Stimulated activated CD4-positive, alpha-beta T cell treated with anti-CD3 and anti-CD28 coated beads, Interleukin-15, amount 100 ng/mL, for 1 hour (primary cell): ENCODE measurements around the gene TNFRSF12A.

Experiments used
- DNase-seq, 2 donors: peaks; one replicate each; pipeline ENCODE4 v3.0.0-alpha.2; 2020; ENCODE audit warnings: low read depth in 1 of 2, low spot score in 1 of 2

TNFRSF12A gene

DNA sequence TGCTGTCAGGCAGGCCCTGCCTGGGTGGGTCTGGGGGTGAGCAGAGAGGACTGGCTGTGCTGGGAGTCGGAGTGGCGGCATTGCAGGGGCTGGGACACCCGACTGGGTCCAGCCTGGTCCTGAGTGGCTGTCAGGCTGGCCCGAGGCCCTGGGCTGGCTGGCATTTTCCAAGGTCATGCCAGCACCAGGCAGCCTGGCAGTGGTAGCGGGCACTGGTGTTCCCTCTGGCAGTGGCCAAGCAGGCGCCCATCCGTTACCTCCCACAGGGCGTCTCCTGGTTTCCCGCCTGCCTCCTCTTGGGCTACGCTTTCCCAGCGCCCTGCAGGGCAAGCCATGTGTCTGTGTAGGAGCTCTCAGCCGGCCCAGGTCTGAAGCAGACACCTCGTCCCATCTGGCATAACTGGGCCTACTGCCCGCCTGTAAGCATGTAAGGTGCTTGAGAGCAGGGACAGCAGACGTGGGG lies 34.2 kb upstream of the TNFRSF12A start:
- no peak for DNase-seq

DNA sequence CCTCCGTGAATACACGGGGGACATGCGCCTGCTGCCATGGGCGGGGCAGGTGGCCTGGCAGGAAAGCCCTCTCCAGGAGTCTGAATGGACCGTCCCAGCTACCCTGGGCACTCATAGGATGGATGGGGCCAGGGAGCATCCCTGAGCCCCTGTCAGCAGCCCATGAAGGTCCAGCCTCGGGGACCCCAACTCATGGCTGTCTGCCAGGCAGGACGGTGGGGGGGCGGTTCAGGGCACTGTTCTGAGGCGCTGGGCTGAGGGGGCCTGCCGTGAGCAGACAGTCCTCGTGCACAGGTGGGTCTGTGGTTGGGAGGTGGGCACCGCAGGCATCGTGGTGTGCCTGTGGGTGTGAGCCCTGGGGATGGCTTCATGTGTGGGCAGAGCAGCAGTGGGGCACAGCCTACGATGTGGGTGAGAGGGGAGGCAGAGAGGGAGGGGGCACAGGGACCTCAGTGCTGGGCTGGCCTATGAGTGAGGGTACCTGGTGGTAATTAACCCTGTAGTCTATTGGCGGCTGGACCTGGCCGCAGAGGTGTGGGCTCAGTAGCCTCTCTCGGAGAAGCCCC lies 33.5 kb upstream of the TNFRSF12A start:
- no peak for DNase-seq

DNA sequence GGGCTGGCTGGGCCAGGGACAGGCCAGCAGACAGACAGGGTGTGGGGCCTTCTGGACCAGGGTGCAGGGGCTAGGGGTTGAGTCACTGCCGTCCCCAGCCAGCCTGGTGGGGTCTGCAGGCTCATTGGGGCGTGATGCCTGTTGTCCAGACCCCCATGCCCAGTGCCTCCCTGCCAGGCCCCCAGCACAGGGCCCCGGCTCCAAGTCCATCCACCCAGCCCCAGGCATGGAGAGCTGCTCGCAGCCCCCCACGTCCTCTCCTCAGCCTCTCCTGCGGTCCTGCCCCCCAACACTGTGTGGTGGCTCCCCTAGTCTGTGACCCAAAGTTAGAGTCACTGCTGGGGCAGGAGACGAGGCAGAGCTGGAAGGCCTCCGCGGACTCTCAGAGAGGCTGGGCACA lies 32.9 kb upstream of the TNFRSF12A start:
- no peak for DNase-seq

DNA sequence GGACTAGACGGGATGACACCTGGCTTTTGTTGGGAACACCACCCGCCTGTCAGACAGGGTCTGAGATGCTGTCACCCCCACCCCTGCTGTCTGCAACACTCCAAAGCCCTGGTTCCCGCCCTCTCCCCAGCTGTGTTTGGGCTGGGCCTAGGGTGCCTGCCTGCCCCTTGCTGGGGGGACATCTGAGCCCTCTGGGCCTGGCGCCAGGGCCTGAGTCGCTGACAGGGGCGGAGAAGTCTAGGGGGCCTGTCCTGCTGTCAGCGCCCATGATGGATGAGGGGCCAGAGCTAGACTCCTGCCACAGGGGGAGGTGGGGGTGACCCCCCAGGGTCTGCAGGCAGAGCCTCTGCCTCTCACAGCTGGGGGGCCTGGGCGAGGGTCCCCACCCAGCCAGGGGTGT lies 32.3 kb upstream of the TNFRSF12A start:
- DNase-seq = no peak

DNA sequence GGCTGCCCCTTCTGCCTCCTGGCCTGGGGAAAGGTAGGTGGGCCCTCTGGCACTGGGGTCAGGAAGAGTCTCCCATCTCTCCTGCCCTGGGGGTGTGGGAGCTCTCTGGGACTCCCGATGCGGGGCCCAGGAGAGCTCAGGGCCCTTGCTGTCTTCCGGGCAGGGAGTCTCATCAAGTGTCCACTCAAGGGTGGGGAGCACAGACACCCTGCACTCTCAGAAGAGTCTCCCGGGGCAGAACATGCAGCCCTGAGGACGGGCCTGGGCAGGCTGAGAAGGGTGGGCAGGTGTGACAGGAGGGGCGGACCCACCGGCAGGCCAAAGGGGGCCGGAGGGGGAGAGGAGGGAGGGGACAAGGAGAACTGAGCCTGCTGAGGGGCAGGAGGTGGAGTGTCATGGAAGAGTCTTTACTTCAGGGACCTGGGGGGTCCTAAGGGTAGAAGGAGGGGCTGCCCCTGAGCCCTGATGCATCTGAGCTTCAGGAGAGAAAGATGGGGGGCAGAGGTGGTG lies 31.5 kb upstream of the TNFRSF12A start:
- no peak for DNase-seq

DNA sequence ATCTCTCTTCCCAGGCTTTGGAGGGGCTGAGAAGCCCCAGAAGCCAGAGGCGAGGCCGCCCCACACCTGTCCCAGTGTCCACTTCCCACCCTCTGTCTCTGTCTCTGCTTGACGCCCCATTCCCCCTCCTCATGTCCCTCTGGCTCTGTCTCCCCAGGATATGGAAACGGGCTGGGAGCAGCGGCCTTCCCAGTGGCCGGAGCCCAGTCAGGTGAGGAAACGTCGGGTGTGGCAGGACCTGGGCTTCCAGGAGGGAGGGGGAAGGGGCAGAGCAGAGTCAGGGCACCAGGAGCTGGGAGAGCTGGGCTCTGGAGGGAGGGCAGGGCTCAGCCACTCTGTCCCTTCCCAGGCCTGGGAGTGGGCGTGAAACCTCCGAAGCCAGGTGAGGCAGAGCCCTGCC lies 29.3 kb upstream of the TNFRSF12A start:
- DNase-seq = no peak

DNA sequence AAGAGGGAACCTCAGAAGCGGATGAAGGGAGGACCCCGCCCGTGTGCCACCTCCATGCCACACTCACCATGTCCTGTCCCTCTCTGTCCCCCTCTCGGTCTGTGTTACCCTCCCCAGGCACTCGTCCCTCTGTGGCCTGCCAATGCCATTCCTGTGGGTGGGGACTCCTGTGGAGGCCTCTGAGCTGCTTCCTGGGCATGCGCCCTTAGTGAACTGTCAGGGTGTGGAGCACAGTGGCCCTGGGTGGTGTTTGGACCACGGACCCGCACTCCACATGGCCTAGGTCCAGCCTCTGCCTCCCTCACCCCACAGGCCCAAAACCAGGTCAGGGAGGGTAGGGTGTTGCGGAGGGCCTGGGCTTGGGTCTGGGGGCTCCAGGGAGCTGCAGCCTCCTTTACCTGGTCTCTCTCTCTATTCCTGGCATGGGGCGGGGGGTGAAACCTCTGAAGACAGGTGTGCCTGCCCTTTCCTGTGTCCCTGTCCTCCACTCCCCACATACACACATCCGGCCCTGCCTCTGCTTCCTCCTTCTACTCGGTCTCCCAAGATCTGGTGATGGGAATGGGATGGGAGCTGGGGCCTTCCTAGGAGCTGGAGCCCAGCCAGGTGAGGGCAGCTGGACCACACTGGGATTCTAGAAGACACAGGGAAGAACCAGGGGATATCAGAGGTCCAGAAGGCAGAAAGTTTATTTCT lies 28.5 kb upstream of the TNFRSF12A start:
- no peak for DNase-seq

DNA sequence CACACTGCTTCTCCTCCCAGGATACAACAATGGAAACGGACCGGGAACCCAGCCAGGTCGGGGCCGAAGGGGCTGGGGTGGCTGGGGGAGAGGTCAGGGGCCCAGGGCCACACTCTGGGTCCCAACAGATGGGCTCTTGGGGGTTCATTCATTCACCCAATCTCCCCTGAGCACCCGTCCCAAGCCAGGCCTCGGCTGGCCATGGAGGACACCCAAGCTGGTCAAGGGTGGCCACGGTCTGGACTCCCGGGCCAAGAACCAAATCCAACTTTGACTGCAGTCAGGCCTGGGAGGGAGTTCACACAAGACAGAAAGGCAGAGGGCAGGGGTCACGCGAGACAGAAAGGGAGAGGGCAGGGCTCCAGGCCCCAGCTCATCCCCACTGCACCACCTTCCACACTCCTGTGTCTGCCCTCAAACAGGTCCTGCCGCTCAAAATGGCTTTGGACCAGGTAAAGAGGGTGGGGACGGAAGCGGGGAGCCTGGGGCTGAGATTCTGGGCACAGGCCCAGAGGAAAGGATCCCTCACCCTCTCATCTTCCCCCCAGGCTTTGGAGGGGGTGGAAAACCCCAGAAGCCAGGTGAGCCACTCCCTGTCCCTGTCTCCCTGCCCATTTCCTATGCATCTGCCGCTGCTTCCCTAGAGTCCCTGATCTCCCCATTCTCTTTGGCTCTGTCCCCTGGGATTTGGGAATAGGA lies 27.6 kb upstream of the TNFRSF12A start:
- no peak for DNase-seq

DNA sequence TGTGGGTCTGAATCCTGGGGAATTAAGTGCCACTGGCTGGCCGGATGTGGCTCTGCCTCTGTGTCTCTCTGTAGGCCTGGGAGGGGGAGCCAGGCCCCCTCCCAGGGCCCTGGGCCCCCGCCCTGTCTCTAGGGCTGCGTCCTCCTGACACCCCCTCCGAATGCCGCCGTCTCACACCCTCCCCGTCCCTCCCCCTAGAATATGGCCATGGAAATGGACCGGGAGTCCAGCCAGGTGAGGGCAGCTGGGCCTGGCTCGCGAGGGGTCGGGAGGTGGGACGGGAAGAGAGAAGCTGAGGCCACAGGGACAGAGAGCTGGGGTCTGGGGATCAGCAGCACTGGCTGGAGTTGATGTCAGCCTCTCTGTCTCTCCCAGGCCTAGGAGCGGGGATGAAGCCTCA lies 23.9 kb upstream of the TNFRSF12A start:
- no peak for DNase-seq

DNA sequence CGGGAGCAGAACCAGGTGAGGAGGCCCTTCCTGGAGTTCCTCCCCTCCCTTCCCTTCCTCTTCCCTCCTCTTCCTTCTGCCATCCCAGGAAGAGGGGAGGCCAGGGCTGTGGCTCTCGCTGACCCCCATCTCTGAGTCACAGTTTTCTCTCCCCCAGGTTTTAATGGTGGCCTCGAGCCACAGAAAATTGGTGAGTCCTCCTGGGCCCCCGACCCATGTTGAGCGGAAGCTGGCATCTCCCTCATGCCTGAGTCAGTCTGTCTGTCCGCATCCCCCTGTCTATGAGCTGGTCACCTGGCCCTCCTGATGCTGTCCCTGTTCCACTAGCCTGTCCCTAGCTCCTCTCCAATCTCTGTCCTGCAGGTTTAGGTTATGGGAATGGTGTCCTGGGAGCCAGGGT lies 20.2 kb upstream of the TNFRSF12A start:
- no peak for DNase-seq

DNA sequence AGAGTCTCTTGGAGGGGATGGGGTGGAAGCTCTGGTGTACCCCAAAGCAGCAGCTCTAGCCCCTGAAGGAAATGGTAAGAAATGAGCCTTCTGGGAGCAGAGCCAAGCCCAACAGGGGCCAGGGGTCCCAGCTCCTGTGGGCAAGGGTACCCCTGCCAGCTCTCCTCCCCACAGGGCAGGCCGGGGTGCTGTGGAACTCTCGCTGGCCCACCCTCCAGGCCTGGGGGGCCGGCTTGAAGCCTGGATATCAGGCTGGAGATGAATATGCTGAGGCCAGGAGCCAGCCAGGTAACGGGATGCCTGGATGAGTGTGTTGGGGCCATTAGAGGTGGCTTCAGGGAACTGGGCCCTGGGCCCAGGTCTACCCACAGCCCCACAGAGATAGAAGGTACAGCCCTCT lies 19.6 kb upstream of the TNFRSF12A start:
- DNase-seq = no peak

DNA sequence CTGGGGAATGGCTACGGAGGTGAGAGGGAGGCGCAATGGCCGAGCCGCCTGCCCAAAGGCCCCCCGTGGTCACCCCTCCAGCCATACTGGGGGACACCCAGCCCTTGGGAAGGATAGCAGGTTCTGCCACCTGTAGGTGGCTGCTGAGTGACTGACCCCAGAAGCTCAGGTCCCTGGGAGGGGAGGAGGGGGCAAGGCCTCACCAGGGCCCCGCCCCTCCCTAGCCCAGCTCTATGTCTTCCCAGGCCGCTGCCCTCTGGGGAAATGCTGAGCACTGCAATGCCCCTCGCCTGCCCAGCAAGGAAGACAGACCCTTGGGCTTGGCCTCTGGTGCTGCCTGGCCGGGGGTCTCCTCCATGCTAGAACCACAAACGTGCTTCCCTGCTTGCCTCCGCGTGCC lies 18.9 kb upstream of the TNFRSF12A start:
- DNase-seq = no peak

DNA sequence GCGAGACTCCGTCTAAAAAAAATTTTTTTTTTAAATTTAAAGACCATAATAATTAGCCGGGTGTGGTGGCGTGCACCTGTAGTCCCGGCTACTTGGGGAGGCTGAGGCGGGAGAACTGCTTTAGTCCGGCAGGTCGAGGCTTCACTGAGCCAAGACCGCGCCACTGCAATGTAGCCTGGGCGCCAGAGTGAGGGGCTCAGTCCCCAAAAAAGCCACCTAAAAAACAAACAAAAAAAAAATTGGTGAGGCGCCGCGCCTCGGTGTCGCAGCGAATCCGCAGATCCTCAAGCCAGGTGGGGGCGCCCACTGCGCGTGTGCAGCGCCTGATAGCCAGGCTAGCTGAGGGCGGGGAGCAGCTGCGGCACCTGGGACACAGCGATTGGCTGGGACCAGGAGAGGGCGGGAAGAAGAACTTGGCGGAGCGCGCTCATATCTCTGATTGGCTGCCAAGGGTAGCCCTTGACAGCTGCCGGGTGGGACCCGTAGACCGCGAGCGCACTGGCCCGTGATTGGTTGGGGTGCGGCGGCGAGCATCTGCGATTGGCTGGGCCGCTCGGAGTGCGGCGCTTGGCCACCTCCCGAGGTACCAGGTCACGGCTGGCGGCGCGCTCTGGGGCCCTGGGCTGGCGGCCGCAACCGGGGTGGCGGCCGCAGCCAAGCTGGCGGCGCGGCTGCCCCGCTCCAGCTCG lies 16.4 kb upstream of the TNFRSF12A start:
- peak; percentile 90 to 93 for DNase-seq

DNA sequence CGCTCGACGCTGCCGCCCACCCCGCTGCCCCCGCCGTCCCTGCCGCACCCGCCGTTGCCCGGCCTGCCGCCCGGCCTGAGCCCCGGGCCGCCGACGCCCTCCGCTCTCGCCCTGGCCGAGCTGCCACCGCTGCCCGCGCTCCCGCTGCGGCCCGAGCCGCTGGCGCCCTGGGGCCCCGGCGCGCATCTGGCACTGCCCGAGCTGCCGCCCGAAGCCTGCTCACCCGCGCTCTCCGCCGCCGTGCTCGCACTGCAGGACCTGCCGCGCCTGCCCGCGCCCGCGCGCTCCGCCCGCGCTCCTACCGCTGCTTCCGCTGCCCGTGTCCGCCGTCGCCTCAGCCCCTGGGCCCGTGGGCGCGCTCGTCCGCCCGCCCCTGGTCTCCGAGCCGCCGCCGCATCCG lies 15.8 kb upstream of the TNFRSF12A start:
- no peak for DNase-seq

DNA sequence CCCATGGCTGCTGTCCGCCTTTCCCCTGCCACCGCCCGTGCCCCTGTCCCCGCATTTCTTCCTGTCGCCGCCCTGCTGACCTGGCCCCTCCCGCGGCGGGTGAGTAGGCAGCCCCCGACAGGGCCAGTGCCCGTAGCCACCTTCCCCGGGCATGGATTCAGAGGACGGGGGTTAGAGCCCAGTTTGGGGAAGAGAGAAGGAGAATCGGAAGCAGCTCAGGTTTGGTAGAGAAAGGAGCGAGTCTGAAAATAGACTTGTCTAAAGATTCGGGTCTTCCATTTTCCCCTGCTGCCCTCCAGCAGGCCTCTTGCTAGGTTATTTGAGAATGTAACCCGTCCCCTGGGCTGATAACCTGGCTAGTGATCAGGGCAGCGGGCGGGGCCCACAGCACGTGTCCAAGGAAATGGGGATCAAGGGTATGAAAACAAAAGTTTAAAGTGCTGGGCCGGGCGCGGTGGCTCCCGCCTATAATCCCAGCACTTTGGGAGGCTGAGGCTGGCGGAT lies 15.3 kb upstream of the TNFRSF12A start:
- no peak for DNase-seq

DNA sequence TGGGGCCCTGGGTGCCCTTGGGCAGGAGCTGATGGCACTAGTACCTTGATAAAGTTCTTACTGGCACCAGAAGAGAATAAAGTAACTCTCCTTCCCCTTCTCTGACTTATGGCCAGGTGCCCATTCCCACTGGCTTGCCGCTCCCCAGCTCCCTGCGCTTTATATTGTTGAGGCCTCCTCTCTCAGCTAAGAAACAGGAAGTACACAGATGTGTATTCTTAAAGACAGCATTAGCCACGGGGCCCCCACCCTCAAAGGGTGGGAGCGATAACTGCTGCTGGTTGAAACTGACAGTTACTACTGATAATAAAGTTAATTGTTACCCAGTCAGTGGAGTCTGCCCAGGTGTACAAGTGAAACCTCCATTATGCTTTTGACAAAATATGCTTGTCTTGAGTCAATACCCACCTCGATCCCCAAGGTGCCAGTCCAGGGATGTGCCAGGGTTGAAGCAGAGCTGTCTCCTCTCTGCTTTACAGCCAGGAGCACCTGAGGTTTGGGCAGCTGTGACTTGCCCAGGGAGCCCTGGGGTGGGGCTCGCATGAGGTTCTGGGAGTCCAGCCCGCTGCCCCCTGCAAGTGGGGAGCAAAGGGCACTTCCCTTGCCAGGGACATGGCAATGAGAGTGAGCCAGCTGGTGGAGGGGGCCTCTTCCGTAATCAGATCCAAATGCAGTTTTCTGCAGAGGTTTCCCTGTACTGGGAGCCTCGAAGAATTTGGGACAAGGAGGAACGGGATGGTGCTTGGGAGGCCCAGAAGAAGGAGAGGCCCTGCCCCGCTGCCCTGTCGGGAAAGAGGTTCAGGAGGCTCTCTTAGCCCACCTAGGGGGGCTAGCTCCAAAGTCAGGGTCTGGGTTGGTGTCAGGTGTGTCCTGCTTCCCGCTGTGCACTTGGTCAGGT lies 12.9 kb upstream of the TNFRSF12A start:
- no peak for DNase-seq

DNA sequence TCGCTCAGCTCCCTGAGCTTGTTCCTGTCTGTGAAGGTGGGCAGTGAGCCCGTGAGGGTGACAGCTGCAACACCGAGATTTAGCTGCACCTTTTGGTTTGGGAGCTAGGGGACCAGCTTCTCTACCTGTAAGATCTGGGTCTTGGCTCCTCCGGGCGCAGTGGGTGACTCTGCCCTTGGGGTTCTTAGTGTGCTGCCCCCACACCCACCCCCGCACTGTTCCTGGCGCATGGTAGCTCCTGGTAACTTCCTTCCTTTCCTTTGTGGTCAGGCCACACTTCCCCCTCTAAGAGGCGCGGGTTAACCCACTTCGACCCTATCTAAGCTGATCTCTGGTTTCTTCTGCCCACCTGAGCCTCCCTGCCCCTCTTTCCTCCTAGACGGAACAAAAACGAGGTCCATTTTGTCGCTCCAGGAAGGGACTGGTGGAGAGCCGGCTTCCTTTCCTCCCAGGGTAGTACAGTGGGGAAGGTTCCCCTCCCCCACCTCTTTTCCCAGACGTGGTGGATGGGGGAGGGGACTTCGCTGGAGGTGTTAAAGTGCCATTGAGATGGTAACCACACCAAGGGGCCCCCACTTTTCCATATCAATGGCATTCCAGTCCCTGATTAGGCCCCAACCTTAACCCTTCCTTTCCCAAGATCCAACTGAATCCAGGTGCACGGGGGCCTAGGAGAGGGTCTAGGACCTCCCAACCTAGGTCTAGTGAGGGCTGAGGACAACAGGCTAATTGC lies 12.0 kb upstream of the TNFRSF12A start:
- DNase-seq = no peak

DNA sequence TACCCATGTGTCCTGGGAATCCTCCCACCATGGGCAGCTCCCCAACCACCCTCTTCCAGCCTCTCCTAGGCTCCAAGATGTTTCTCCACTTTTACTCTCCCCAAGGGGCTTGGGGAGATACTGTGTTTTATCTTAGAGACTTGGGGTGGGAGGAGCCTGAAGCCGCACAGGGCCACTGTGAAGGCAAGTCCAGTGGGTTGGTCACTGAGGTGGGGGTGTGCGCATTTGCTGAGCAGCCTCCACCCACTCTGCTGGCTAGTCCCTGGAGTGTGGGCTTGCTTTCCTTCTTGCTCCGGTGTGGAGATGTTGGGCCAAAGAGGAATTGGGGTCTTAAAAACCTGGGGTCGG lies 11.5 kb upstream of the TNFRSF12A start:
- DNase-seq = no peak

DNA sequence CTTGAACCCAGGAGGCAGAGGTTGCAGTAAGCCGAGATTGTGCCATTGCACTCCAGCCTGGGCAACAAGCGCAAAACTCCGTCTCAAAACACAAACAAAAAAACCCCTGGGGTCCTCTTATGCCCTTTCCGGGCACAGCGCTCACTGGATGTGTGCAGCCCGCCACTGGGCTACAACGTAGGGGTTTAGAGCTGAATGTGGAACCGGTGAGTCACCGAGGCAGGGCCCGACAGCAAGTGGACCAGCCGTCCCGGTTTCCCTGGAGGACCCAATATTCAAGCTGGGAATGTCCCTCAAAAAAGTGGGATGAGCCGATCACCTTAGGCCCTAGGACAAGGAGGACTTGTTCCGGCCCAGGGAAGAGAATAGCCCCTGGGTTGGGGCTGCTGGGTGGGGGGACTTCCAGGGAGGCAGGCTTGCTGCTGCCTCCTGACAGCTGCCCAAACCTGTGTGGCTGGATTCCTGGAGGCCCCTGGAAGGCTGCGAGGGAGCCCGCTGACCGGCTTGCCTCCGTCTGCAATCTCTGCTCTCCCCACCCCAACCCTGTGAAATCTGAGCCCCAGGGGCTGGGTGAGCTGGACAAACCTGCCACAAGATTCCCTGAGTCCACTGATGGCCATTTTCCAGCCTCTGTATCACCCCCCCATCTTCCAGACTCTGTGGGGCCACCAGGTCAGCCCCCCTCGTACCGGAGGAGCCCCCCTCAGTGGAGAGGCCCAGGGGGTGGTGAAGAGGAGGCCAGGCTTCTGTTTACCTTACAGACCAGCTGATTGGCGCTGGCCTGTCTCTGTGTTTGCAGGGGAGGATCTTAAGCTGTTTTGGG lies 10.4 kb upstream of the TNFRSF12A start:
- no peak for DNase-seq
